Measurements from ENCODE around the gene IMMT. TPM values are rescaled to one million over a fixed set of nuclear protein-coding genes. Genes with fewer than 3 reads are reported as not detected.

The IMMT gene
- total and polyA plus RNA-seq, 2 of the 8 experiments (the other 6 are each of a cell fraction or from before 2014, with no cell fraction given) = 37.7 to 103 TPM

GRCh38 chr2:86134709-86135108 is 60.6 kb downstream of the IMMT start:
- peaks cover 0 to 8% of the 10 kb centered on the region in 2 experiments for H4K20me1 ChIP-seq (replicated peaks in 1 of 2; ENCODE audit: control insufficient read depth in 1 of 2, insufficient read depth in 2 of 2, low read length in 2 of 2)
- H3K27me3 ChIP-seq (replicated peaks in 1 of 4; ENCODE audit: control insufficient read depth in 3 of 4, extremely low read depth in 1 of 4, insufficient read depth in 3 of 4, low read length in 3 of 4) = no peaks in the 10 kb centered on the region
- no peak overlapping the region for H3K18ac ChIP-seq (ENCODE audit: extremely low read depth, low read length)
- TF ChIP-seq RFX5 (IDR thresholded peaks at IDR 0.05; ENCODE audit: borderline replicate concordance, low read depth, low read length) (no peak), TAF7 (optimal IDR thresholded peaks at IDR 0.05; ENCODE audit: borderline replicate concordance, low read depth, low read length) (no peak), POLR2AphosphoS5 (IDR thresholded peaks at IDR 0.05; ENCODE audit: low read depth, low read length) (no peak), KDM5A (IDR thresholded peaks at IDR 0.05; ENCODE audit: low read length) (no peak), SIN3A (conservative IDR thresholded peaks at IDR 0.05 in 1 of 2, IDR thresholded peaks at IDR 0.05 in 1 of 2; ENCODE audit: low read depth in 1 of 2, low read length in 2 of 2) (no peak), RBBP5 (IDR thresholded peaks at IDR 0.05; ENCODE audit: borderline replicate concordance, low read depth, low read length) (no peak), ATF3 (IDR thresholded peaks at IDR 0.05; ENCODE audit: insufficient read depth, low read depth, low read length) (no peak), KDM4A (IDR thresholded peaks at IDR 0.05; ENCODE audit: low read depth, low read length, severe bottlenecking) (no peak), TCF12 (IDR thresholded peaks at IDR 0.05; ENCODE audit: low read depth, low read length) (no peak), E2F6 (IDR thresholded peaks at IDR 0.05) (no peak), EGR1 (IDR thresholded peaks at IDR 0.05; ENCODE audit: borderline replicate concordance, low read depth, low read length) (no peak)
- ChIA-PET CTCF (ENCODE audit: partially characterized antibody) (interaction anchor here (0.5 to 1.4 kb wide), 2 partner anchors 8 to 795 kb away, joined by 3 to 4 read pairs; no protein-coding TSS in a partner anchor), POLR2A (ENCODE audit: partially characterized antibody) (interaction anchor here (0.5 to 4.1 kb wide), 7 partner anchors 9 to 29 kb away, joined by 3 to 24 read pairs (median 6); partner anchors contain the start of genes POLR1A and PTCD3)
- no peak overlapping the region for H4K91ac ChIP-seq (replicated peaks; ENCODE audit: insufficient read length, low read length)
- no peak overlapping the region for H2BK5ac ChIP-seq (ENCODE audit: low read depth, low read length)
- H4K8ac ChIP-seq (ENCODE audit: extremely low read depth, insufficient read depth, low read length) = no peak overlapping the region
- H3K23me2 ChIP-seq (ENCODE audit: low read depth, low read length) = no peaks in the 10 kb centered on the region
- DNase-seq (ENCODE audit: low read depth in 1 of 2, low spot score in 2 of 2) = no peak
- no peak overlapping the region for H3K4ac ChIP-seq (replicated peaks; ENCODE audit: insufficient read length, low read depth, low read length)
- no peak overlapping the region for H3K27ac ChIP-seq (ENCODE audit: low read depth, low read length)
- FAIRE-seq = no peak
- no peak overlapping the region for H2BK12ac ChIP-seq (ENCODE audit: low read depth, low read length)
- no peak overlapping the region for H2BK120ac ChIP-seq (replicated peaks; ENCODE audit: low read depth, low read length)
- no peak overlapping the region for H2BK15ac ChIP-seq (ENCODE audit: low read length)
- no peak overlapping the region for H3K9ac ChIP-seq (replicated peaks in 1 of 4; ENCODE audit: extremely low read depth in 1 of 4, low read depth in 3 of 4, low read length in 3 of 4)
- H3K36me3 ChIP-seq (ENCODE audit: control insufficient read depth in 2 of 4, insufficient read depth in 4 of 4, low read length in 3 of 4) = peaks cover 51 to 100% (median 94%) of the 10 kb centered on the region in 4 experiments
- no peak overlapping the region for H3K14ac ChIP-seq (ENCODE audit: insufficient read length)
- H3K9me3 ChIP-seq (ENCODE audit: insufficient read depth in 2 of 2, low read depth in 1 of 2, low read length in 1 of 2) = no peaks in the 10 kb centered on the region
- no peaks in the 10 kb centered on the region for H3K4me1 ChIP-seq (replicated peaks in 1 of 4; ENCODE audit: control insufficient read depth in 3 of 4, insufficient read depth in 4 of 4, low read length in 3 of 4)
- H3K4me2 ChIP-seq (ENCODE audit: insufficient read depth in 1 of 2, low read depth in 2 of 2, low read length in 2 of 2) = no peak overlapping the region
- H3K4me3 ChIP-seq (ENCODE audit: extremely low read depth in 1 of 4, insufficient read depth in 2 of 4, low read depth in 3 of 4, low read length in 4 of 4) = no peak overlapping the region
- no peak overlapping the region for H2AK5ac ChIP-seq (ENCODE audit: low read depth, low read length)
- H2AFZ ChIP-seq (ENCODE audit: low read length) = no peak overlapping the region
- no peaks in the 10 kb centered on the region for H3K79me1 ChIP-seq (ENCODE audit: low read depth, low read length)
- no peak overlapping the region for H4K5ac ChIP-seq (ENCODE audit: insufficient read length, low read depth, low read length)
- WGBS, 2 experiments (ENCODE audit: extremely low coverage in 1 of 2, insufficient coverage in 1 of 2, insufficient read length in 1 of 2, insufficient replicate concordance in 2 of 2, low coverage in 1 of 2, low lambda C conversion rate in 2 of 2, missing lambda C conversion rate in 1 of 2) = 92% methylated on average over 4 of the region's 4 CpGs; no CpG with 5 or more reads in 1 of the 2 experiments
- no peak overlapping the region for H3K23ac ChIP-seq (ENCODE audit: insufficient read length)
- H3K56ac ChIP-seq (replicated peaks; ENCODE audit: insufficient read length, low read depth, low read length) = no peak overlapping the region
- no peak overlapping the region for H2BK20ac ChIP-seq (ENCODE audit: low read length)
- no peaks in the 10 kb centered on the region for H3K79me2 ChIP-seq (ENCODE audit: control insufficient read depth in 1 of 2, insufficient read depth in 2 of 2, low read length in 2 of 2)

Data from H1 (cell line).